22Rv1 (cell line): ENCODE data around the gene GCN1.

ENCODE experiments used
- ZFX ChIP-seq: fragments of 450-650 bp; IDR thresholded peaks from 2 replicates; pipeline ENCODE4 v1.6.1; 2017; ENCODE audit warnings: antibody characterized with exemption, borderline replicate concordance
- TF ChIP-seq, protein P1 (sequence below): fragments of 450-650 bp; IDR thresholded peaks from 2 replicates; pipeline ENCODE4 v1.5.1; 2017; ENCODE audit warnings: mild to moderate bottlenecking

GRCh38 chr12:120140603-120141002 lies 53.9 kb downstream of the GCN1 start:
- TF ChIP-seq, protein P1, sequence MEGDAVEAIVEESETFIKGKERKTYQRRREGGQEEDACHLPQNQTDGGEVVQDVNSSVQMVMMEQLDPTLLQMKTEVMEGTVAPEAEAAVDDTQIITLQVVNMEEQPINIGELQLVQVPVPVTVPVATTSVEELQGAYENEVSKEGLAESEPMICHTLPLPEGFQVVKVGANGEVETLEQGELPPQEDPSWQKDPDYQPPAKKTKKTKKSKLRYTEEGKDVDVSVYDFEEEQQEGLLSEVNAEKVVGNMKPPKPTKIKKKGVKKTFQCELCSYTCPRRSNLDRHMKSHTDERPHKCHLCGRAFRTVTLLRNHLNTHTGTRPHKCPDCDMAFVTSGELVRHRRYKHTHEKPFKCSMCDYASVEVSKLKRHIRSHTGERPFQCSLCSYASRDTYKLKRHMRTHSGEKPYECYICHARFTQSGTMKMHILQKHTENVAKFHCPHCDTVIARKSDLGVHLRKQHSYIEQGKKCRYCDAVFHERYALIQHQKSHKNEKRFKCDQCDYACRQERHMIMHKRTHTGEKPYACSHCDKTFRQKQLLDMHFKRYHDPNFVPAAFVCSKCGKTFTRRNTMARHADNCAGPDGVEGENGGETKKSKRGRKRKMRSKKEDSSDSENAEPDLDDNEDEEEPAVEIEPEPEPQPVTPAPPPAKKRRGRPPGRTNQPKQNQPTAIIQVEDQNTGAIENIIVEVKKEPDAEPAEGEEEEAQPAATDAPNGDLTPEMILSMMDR = no peak
- TF ChIP-seq ZFX = no peak
